D341Med (cell line): ENCODE results near the gene DLEU7.

Experiments used
- DNase-seq: peaks from one replicate; pipeline ENCODE4 v3.0.0; 2012; ENCODE audit warnings: low spot score

Gene DLEU7

GRCh38 chr13:50843257-50844083, at the start of gene DLEU7:
TSS of gene DLEU7 (minus strand) at chr13:50843692. CDS start at chr13:50843646, 46 bp downstream.
- DNase-seq, result peak; percentile 26

- no peak for DNase-seq
Measured at GRCh38 chr13:50892210-50892944, 48.9 kb upstream of the DLEU7 start.

GRCh38 chr13:50891206-50891605, 47.7 kb upstream of the DLEU7 start:
- no peak for DNase-seq

- DNase-seq, result no peak
Measured at GRCh38 chr13:50889317-50889716, 45.8 kb upstream of the DLEU7 start.

- no peak for DNase-seq
Measured at GRCh38 chr13:50888362-50888761, 44.9 kb upstream of the DLEU7 start.

GRCh38 chr13:50887151-50887550, 43.7 kb upstream of the DLEU7 start:
- no peak for DNase-seq

GRCh38 chr13:50884265-50884664, 40.8 kb upstream of the DLEU7 start:
- no peak for DNase-seq

- DNase-seq, result no peak
Measured at GRCh38 chr13:50883728-50884127, 40.2 kb upstream of the DLEU7 start.

- no peak for DNase-seq
Measured at GRCh38 chr13:50882816-50883435, 39.4 kb upstream of the DLEU7 start.

- no peak for DNase-seq
Measured at GRCh38 chr13:50873991-50874390, 30.5 kb upstream of the DLEU7 start.

- DNase-seq, result no peak
Measured at GRCh38 chr13:50873467-50873866, 30.0 kb upstream of the DLEU7 start.

GRCh38 chr13:50871405-50871804, 27.9 kb upstream of the DLEU7 start:
- no peak for DNase-seq

- DNase-seq, result no peak
Measured at GRCh38 chr13:50867637-50867945, 24.1 kb upstream of the DLEU7 start.

- no peak for DNase-seq
Measured at GRCh38 chr13:50866817-50867636, 23.5 kb upstream of the DLEU7 start.

GRCh38 chr13:50864492-50864891, 21.0 kb upstream of the DLEU7 start:
- DNase-seq, result no peak

- DNase-seq, result no peak
Measured at GRCh38 chr13:50855681-50856080, 12.2 kb upstream of the DLEU7 start.

GRCh38 chr13:50850445-50850844, 7.0 kb upstream of the DLEU7 start:
- no peak for DNase-seq

GRCh38 chr13:50847501-50847900, 4.0 kb upstream of the DLEU7 start:
- no peak for DNase-seq

GRCh38 chr13:50846861-50847475, 3.5 kb upstream of the DLEU7 start:
- no peak for DNase-seq

- DNase-seq, result no peak
Measured at GRCh38 chr13:50845211-50845610, 1.7 kb upstream of the DLEU7 start.

- DNase-seq, result no peak
Measured at GRCh38 chr13:50844084-50844875, 788 bp upstream of the DLEU7 start.
